ENCODE results near the gene OR2L5. TPM values are rescaled to one million over a fixed set of nuclear protein-coding genes. Genes with fewer than 3 reads are reported as not detected.

Gene OR2L5, protein sequence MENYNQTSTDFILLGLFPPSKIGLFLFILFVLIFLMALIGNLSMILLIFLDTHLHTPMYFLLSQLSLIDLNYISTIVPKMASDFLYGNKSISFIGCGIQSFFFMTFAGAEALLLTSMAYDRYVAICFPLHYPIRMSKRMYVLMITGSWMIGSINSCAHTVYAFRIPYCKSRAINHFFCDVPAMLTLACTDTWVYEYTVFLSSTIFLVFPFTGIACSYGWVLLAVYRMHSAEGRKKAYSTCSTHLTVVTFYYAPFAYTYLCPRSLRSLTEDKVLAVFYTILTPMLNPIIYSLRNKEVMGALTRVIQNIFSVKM
- not detected for total RNA-seq

DNA sequence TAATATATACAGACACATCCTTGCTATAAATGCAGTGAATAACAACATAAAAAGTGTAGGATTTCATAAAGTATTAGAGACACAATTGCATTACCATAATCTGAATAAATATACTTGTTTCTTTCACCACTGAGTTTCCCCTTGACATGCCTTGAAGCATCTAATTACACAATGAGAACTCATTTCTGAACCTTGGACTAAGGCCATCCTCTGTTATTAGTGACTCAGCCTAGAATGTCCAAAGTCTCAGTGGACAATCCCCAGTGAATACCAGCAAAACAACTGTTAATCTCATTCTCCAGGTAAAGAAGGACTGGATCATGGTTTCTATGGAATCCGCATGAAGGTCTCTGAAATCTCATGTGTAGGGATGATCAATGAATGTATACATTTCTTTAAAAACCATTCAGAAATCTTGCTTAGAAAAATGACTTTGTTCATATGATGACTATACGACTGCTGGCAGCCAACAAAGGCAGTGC lies at the start of gene OR2L5:
OR2L5 (plus strand) TSS at position 432 of the 482 bp plus-strand sequence. CDS start 8,288 bp downstream, outside the sequence.
- DNase-seq = no peak

GRCh38 chr1:247964933-247965332 lies 48.5 kb upstream of the OR2L5 start, which contains the start of gene OR2AK2:
TSS of gene OR2AK2 (plus strand) at chr1:247965233. CDS start at chr1:247965377, 144 bp downstream.
- no peak for DNase-seq

GRCh38 chr1:247966532-247967204 lies 46.8 kb upstream of the OR2L5 start:
- no peak for DNase-seq

DNA sequence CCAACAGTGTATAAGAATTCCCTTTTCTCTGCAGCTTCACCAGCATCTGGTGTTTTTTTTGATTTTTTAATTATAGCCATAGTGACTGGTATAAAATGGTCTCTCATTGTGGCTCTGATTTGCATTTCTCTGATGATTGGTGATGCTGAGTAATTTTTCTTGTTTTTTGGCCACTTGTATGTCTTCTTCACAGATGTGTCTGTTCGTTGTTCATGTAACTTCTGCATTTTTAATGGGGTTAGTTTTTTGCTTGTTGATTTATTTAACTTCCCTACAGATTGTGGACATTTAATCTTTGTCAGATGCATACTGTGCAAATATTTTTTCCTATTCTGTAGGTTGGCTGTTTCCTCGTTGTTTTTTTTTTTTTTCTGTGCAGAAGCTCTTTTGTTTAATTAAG lies 20.5 kb upstream of the OR2L5 start:
- DNase-seq = no peak

GRCh38 chr1:247998811-247999210 lies 14.6 kb upstream of the OR2L5 start:
- DNase-seq = no peak

GRCh38 chr1:248000169-248000568 lies 13.3 kb upstream of the OR2L5 start:
- no peak for DNase-seq

- DNase-seq = no peak
These were observed 5.7 kb upstream of the OR2L5 start for GRCh38 chr1:248007778-248008177.

DNA sequence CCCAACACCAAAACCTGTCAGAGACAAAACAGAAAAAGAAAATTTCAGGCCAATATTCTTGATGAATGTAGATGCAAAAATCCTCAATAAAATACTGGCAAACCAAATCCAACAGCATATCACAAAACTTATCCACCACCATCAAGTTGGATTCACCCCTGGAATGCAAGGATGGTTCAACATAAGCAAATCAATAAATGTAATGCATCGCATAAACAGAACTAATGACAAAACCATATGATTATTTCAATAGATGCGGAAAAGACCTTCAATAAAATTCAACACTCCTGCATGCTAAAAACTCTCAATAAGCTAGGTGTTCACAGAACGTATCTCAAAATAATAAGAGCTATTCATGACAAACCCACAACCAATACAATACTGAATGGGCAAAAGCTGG lies 3.8 kb upstream of the OR2L5 start:
- no peak for DNase-seq

- DNase-seq = no peak
These were observed 2.3 kb downstream of the OR2L5 start for GRCh38 chr1:248015803-248016202.

- DNase-seq = no peak
These were observed 16.3 kb downstream of the OR2L5 start, which contains the start of gene OR2L2 for GRCh38 chr1:248029770-248030169. TSS of gene OR2L2 (plus strand) at chr1:248030070. CDS start at chr1:248038268, 8,198 bp downstream.

- no peak for DNase-seq
These were observed 31.7 kb downstream of the OR2L5 start for GRCh38 chr1:248045209-248045608.

DNA sequence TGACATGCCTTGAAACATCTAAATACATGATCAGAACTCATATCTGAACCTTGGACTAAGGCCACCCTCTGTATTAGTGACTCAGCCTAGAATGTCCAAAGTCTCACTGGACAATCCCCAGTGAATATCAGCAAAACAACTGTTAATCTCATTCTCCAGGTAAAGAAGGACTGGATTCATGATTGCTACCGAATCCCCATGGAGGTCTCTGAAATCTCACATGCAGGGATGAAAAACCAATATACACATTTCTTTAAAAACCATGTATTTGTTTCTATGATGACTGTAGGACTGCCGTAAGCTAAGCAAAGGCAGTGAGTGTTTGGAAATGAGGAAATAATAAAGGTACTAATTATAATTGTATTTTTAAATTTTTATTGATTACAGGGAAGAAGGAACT lies 33.1 kb downstream of the OR2L5 start, which contains the start of gene OR2L3:
OR2L3 (plus strand) TSS at position 301 of the 400 bp plus-strand sequence. CDS start 13,846 bp downstream, outside the sequence.
- no peak for DNase-seq

GRCh38 chr1:248047008-248047407 lies 33.5 kb downstream of the OR2L5 start:
- DNase-seq = no peak

- DNase-seq = no peak
These were observed 41.2 kb downstream of the OR2L5 start for GRCh38 chr1:248054671-248055070.

GRCh38 chr1:248055261-248055660 lies 41.8 kb downstream of the OR2L5 start:
- DNase-seq = no peak

DNA sequence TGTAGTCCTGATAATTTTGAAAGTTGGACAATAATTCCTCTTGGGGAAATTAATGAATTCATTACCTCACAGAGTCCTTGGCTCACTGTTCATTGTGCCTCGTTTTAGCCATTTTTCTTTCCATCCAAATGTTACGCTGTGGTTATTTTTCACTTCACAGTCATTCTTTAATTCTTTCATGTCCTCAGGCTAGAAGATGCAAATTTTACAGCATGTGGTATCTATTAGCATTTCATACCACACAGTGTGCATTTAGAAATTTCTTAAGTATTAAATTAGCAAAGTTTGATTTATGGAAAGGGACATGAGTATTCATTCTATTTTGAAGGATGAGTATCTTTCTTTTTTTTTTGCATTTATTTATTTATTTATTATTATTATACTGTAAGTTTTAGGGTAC lies 51.6 kb downstream of the OR2L5 start:
- no peak for DNase-seq

GRCh38 chr1:248065604-248066003 lies 52.1 kb downstream of the OR2L5 start:
- DNase-seq = no peak

Small RNAs within 50 kb of the gene (small RNA-seq; reads per million reads assigned to genes)
- not detected for gene RF00019 (ENCODE audit: low replicate concordance)

Other genes with a start within 250 kb of the OR2L5 start
- gene OR14A16, start 189.5 kb upstream of the OR2L5 start, total RNA-seq = not detected
- not detected for gene OR11L1, start 171.8 kb upstream of the OR2L5 start, total RNA-seq
- 7.7 TPM for gene TRIM58, start 156.5 kb upstream of the OR2L5 start, total RNA-seq
- 1.8 TPM for gene OR2W3, start 118.1 kb upstream of the OR2L5 start, total RNA-seq
- not detected for gene OR2T8, start 93.4 kb upstream of the OR2L5 start, total RNA-seq
- gene OR2AJ1, start 88.8 kb upstream of the OR2L5 start, total RNA-seq = not detected
- gene OR2L8, start 64.8 kb upstream of the OR2L5 start, total RNA-seq = not detected
- not detected for gene OR2AK2, start 48.4 kb upstream of the OR2L5 start, total RNA-seq
- not detected for gene OR2L2, start 16.4 kb downstream of the OR2L5 start, total RNA-seq
- gene OR2L3, start 33.2 kb downstream of the OR2L5 start, total RNA-seq = not detected
- not detected for gene OR2L13, start 81.5 kb downstream of the OR2L5 start, total RNA-seq
- gene OR2M5, start 131.5 kb downstream of the OR2L5 start, total RNA-seq = not detected
- gene OR2M2, start 161.2 kb downstream of the OR2L5 start, total RNA-seq = not detected
- not detected for gene OR2M3, start 183.6 kb downstream of the OR2L5 start, total RNA-seq
- not detected for gene OR2M4, start 217.8 kb downstream of the OR2L5 start, total RNA-seq